ENCODE results near the gene EPHA3.
A peak's percentile ranks its signal among the peaks of the same experiment; 100 is the strongest.

EPHA3 gene

GRCh38 chr3:89474333-89475130 is 367.1 kb downstream of the EPHA3 start:
- no peak for DNase-seq

GRCh38 chr3:89488800-89489580 is 381.6 kb downstream of the EPHA3 start:
- no peak for DNase-seq

GRCh38 chr3:89490129-89490528 is 382.7 kb downstream of the EPHA3 start:
- DNase-seq = no peak

GRCh38 chr3:89494734-89495133 is 387.3 kb downstream of the EPHA3 start:
- no peak for DNase-seq

- no peak for DNase-seq
Observed at GRCh38 chr3:89503891-89504391, 396.5 kb downstream of the EPHA3 start.

GRCh38 chr3:89504432-89504831 is 397.0 kb downstream of the EPHA3 start:
- DNase-seq = peak; percentile 48

GRCh38 chr3:89506462-89507103 is 399.2 kb downstream of the EPHA3 start:
- DNase-seq = no peak

- no peak for DNase-seq
Observed at GRCh38 chr3:89521328-89521727, 413.9 kb downstream of the EPHA3 start.

- no peak for DNase-seq
Observed at GRCh38 chr3:89522155-89522554, 414.7 kb downstream of the EPHA3 start.

- DNase-seq = no peak
Observed at GRCh38 chr3:89525609-89526008, 418.2 kb downstream of the EPHA3 start.

GRCh38 chr3:89527736-89528305 is 420.4 kb downstream of the EPHA3 start:
- DNase-seq = no peak

Data from NCI-H524 treated with DMSO at 0.1 percent for 48 hours (cell line).